Measurements from ENCODE around the gene CAPN12. TPM values are rescaled to one million over a fixed set of nuclear protein-coding genes. Genes with fewer than 3 reads are reported as not detected.

CAPN12 gene
- total and polyA plus RNA-seq, 10 donors, result 9.0 to 33.3 (median 16.0) TPM

GRCh38 chr19:38698225-38699026, 45.8 kb downstream of the CAPN12 start:
- H3K27ac ChIP-seq, result peak overlapping the region in 7 of 8 donors; percentile 43 to 91 (median 85)

GRCh38 chr19:38697641-38698071, 46.6 kb downstream of the CAPN12 start:
- intact Hi-C loops (cut with DNase I; ENCODE audit: low total_unique reads), result no loop called here
- TF ChIP-seq CTCF (IDR thresholded peaks at IDR 0.05 in 8 of 11, conservative IDR thresholded peaks at IDR 0.05 in 3 of 11) (no peak), POLR2AphosphoS5 (IDR thresholded peaks at IDR 0.05) (peak in 2 of 3 donors; percentile 64 to 65)
- peak overlapping the region in 7 of 8 donors; percentile 64 to 91 (median 85) for H3K27ac ChIP-seq
- peaks cover 0 to 63% (median 24%) of the 10 kb centered on the region in 6 donors for H3K36me3 ChIP-seq
- no peak for DNase-seq
- no peaks in the 10 kb centered on the region for H3K9me3 ChIP-seq
- H3K27me3 ChIP-seq (replicated peaks in 1 of 7), result no peaks in the 10 kb centered on the region
- H3K4me3 ChIP-seq, result no peak overlapping the region
- peaks cover 74 to 100% (median 88%) of the 10 kb centered on the region in 6 donors for H3K4me1 ChIP-seq
- WGBS, 5 donors, result 59 to 78% (median 78%) methylated on average over 8 to 11 of the region's 11 CpGs

More at GRCh38 chr19:38698225-38699026, 45.8 kb downstream of the CAPN12 start:
- Histone ChIP-seq H3K4me1 (peaks cover 68 to 100% (median 81%) of the 10 kb centered on the region in 6 donors), H3K27me3 (replicated peaks in 1 of 7) (no peaks in the 10 kb centered on the region), H3K4me3 (no peak overlapping the region), H3K9me3 (no peaks in the 10 kb centered on the region), H3K36me3 (peaks cover under 1 to 66% (median 32%) of the 10 kb centered on the region in 6 donors)
- WGBS, 5 donors, result 63 to 83% (median 79%) methylated on average over 14 to 22 of the region's 22 CpGs
- intact Hi-C loops (cut with DNase I; ENCODE audit: low total_unique reads), result no loop called here
- no peak for DNase-seq
- TF ChIP-seq POLR2AphosphoS5 (IDR thresholded peaks at IDR 0.05) (no peak), POLR2A (IDR thresholded peaks at IDR 0.05) (no peak)

GRCh38 chr19:38697197-38697596, 47.1 kb downstream of the CAPN12 start:
- Histone ChIP-seq H3K9me3 (no peaks in the 10 kb centered on the region), H3K27me3 (replicated peaks in 1 of 7) (no peaks in the 10 kb centered on the region), H3K27ac (peak overlapping the region in 7 of 8 donors; percentile 64 to 91 (median 85)), H3K4me1 (peaks cover 77 to 100% (median 90%) of the 10 kb centered on the region in 6 donors), H3K4me3 (no peak overlapping the region), H3K36me3 (peaks cover 0 to 63% (median 20%) of the 10 kb centered on the region in 6 donors)
- DNase-seq, result no peak
- intact Hi-C loops (cut with DNase I; ENCODE audit: low total_unique reads), result no loop called here
- WGBS, 5 donors, result 86 to 95% (median 89%) methylated on average over 6 of the region's 6 CpGs
- no peak for TF ChIP-seq CTCF (IDR thresholded peaks at IDR 0.05 in 8 of 11, conservative IDR thresholded peaks at IDR 0.05 in 3 of 11)
- no peak for TF ChIP-seq POLR2AphosphoS5 (IDR thresholded peaks at IDR 0.05)
- no peak for TF ChIP-seq POLR2A (IDR thresholded peaks at IDR 0.05)

- Histone ChIP-seq H3K9me3 (no peaks in the 10 kb centered on the region), H3K27ac (peak overlapping the region in 7 of 8 donors; percentile 65 to 91 (median 85)), H3K36me3 (peaks cover 0 to 63% (median 15%) of the 10 kb centered on the region in 6 donors), H3K27me3 (replicated peaks in 1 of 7) (no peaks in the 10 kb centered on the region), H3K4me3 (no peak overlapping the region), H3K4me1 (peaks cover 82 to 100% (median 92%) of the 10 kb centered on the region in 6 donors)
- no peak for DNase-seq
- WGBS, 5 donors, result 85 to 100% (median 89%) methylated on average over 5 to 6 of the region's 6 CpGs
- TF ChIP-seq POLR2A (IDR thresholded peaks at IDR 0.05) (no peak), POLR2AphosphoS5 (IDR thresholded peaks at IDR 0.05) (no peak), CTCF (IDR thresholded peaks at IDR 0.05 in 8 of 11, conservative IDR thresholded peaks at IDR 0.05 in 3 of 11) (no peak)
- intact Hi-C loops (cut with DNase I; ENCODE audit: low total_unique reads), result no loop called here
These were observed 47.6 kb downstream of the CAPN12 start for GRCh38 chr19:38696729-38697055.
